Body of pancreas (tissue), 4 donors: ENCODE measurements around the gene KHK.

Experiments used
- CTCF ChIP-seq, 7 experiments: fragments of 450-650 bp in 4 of 7; fragments of 200-600 bp in 3 of 7; sonication (generic) in 3 of 7; IDR thresholded peaks; one replicate each; pipeline ENCODE4 v1.5.1; 2016 to 2019; ENCODE audit warnings: antibody characterized with exemption in 7 of 7
- POLR2A ChIP-seq, 3 donors: fragments of 450-650 bp; IDR thresholded peaks; one replicate each; pipeline ENCODE4 v1.6.1; 2016; ENCODE audit warnings: antibody characterized with exemption in 3 of 3, mild to moderate bottlenecking in 2 of 3

GRCh38 chr2:27041752-27042151 is 44.8 kb upstream of the KHK start:
- no peak for TF ChIP-seq CTCF (IDR thresholded peaks at IDR 0.05)
- no peak for TF ChIP-seq POLR2A (IDR thresholded peaks at IDR 0.05)
